ENCODE data around the gene ADGRG6.
A peak's percentile ranks its signal among the peaks of the same experiment; 100 is the strongest.

The ADGRG6 gene

DNA sequence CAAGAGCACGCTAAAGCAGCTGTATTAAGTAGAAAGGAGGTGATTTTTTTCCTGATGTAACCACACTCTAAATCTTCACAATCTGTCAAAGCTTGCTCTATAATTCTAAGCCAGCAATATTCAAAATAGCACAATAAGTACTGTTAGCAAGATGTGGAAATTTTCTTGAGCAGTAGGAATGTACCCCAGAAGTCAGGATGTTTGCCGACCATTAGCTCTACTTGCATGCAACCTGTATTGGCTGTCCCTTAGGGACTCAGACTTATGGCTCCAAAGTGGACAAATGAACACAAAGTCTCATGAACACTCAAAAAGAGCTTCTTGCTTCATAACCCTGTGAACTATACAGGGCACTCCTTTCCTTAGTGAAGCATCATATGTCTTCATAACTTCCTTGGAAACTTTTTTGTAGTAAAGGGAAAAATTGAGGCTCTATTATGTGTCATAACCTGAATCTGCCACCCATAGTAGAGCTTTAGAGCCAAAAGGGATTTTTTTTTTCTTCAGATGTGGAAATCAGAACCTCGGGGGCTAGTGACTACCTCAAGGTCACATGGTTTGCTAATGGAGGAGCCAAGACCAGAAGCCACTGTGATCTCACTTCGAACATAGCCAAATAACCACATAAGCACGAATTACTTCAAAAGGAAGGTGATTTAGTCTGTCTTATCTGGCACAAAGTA is 54.5 kb downstream of the ADGRG6 start:
- TF ChIP-seq, protein P1, sequence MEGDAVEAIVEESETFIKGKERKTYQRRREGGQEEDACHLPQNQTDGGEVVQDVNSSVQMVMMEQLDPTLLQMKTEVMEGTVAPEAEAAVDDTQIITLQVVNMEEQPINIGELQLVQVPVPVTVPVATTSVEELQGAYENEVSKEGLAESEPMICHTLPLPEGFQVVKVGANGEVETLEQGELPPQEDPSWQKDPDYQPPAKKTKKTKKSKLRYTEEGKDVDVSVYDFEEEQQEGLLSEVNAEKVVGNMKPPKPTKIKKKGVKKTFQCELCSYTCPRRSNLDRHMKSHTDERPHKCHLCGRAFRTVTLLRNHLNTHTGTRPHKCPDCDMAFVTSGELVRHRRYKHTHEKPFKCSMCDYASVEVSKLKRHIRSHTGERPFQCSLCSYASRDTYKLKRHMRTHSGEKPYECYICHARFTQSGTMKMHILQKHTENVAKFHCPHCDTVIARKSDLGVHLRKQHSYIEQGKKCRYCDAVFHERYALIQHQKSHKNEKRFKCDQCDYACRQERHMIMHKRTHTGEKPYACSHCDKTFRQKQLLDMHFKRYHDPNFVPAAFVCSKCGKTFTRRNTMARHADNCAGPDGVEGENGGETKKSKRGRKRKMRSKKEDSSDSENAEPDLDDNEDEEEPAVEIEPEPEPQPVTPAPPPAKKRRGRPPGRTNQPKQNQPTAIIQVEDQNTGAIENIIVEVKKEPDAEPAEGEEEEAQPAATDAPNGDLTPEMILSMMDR (conservative IDR thresholded peaks at IDR 0.05; ENCODE audit: control insufficient read depth, insufficient read depth, low read depth, low read length): no peak
- no peak overlapping the region for H3K4me3 ChIP-seq (ENCODE audit: control insufficient read depth, low read depth, low read length)

DNA sequence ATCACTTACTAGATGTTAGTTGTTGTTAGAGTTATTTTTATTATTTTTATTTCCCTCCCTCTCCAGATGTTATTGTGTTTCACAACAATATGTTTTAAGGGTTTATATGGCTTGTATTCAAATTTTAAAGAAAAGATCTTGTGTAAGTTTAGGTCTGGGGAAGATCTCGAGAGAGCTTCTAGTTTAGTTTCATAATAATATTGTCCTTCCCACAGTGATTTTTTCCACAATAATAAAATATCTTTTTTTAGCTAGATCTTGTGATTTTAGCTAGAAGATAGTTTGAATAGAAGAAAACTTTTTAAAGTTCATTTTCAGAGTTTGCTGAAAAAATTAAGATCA is 55.0 kb downstream of the ADGRG6 start:
- H3K4me3 ChIP-seq (ENCODE audit: control insufficient read depth, low read depth, low read length): no peak overlapping the region
- DNase-seq (ENCODE audit: low read depth): no peak
- TF ChIP-seq, protein P1 (conservative IDR thresholded peaks at IDR 0.05; ENCODE audit: control insufficient read depth, insufficient read depth, low read depth, low read length): no peak

More for the DNA sequence above, 54.5 kb downstream of the ADGRG6 start:
- DNase-seq (ENCODE audit: low read depth): peak; percentile 84

DNA sequence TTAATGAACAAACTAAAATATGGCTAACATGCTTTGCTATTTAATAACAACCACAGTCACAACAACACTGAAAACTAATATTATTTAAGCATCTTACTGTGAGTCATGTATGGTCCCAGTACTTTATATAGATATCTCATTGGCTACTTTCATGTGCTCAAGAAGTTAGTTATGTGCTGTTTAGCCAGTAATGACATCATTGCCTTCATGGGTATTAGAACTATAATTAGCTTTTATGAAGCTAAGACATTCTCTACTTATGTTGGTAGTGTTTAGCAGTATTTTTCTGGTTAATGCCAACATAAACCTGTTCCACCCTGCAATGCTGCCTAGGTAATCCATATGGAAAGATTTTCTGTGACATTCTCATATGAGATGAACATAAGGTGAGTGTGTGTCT is 56.1 kb downstream of the ADGRG6 start:
- TF ChIP-seq, protein P1 (conservative IDR thresholded peaks at IDR 0.05; ENCODE audit: control insufficient read depth, insufficient read depth, low read depth, low read length): no peak
- peak; percentile 15 for DNase-seq (ENCODE audit: low read depth)

DNA sequence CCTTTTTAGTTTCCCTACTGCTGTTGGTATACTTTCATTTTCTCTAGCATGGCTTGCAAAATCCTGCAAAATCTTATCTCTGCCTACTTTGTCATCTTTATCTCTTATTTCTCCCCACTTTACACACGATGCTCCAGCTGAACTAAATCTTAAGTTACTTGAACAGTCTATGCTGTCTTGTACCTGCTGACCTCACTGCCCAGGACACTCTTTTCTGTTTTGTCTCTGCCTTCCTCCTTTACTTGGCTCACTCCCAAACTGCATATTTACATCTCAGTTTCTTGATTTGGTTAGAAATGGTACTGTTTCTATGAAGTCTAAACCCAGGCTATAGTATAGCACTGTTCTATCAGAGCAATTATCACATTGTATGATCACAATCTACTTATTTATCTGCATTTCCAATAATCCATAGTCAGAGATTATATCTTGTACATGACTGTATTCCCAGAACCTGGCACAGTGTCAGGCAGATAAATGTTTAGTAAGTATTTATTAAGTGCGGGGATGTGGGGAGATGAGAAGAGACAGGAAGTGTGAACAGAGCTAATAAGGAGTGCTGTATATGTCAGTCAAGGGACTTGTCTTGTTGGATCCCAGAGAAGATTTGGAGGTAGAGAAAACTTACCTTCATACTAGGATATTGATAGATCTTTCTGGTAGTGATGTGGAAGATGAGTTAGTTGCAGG is 57.6 kb downstream of the ADGRG6 start:
- no peak for DNase-seq (ENCODE audit: low read depth)
- H3K4me3 ChIP-seq (ENCODE audit: control insufficient read depth, low read depth, low read length): no peak overlapping the region
- TF ChIP-seq, protein P1 (conservative IDR thresholded peaks at IDR 0.05; ENCODE audit: control insufficient read depth, insufficient read depth, low read depth, low read length): no peak

More for the DNA sequence above, 56.1 kb downstream of the ADGRG6 start:
- H3K4me3 ChIP-seq (ENCODE audit: control insufficient read depth, low read depth, low read length): no peak overlapping the region

DNA sequence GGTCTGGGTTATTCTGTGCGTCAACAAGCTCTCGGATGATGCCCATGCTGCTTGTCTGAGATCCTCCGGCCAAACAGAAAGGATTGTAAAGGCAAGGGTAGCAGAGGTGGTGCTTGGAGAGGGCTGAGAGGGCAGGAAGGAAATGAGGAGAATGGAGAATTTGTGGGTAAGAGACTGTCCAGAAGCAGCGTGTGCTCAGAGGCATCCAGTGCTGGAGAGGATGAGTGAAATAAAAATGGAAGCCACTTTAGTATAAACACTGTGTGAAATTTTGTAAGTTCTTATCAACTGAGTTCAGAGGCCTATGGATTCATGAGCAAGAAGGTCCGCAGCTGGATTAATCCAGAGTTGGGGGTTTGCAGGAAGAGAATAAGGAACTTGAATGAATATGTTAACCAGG is 59.5 kb downstream of the ADGRG6 start:
- TF ChIP-seq, protein P1 (conservative IDR thresholded peaks at IDR 0.05; ENCODE audit: control insufficient read depth, insufficient read depth, low read depth, low read length): no peak
- DNase-seq (ENCODE audit: low read depth): no peak
- H3K4me3 ChIP-seq (ENCODE audit: control insufficient read depth, low read depth, low read length): no peak overlapping the region

- TF ChIP-seq, protein P1 (conservative IDR thresholded peaks at IDR 0.05; ENCODE audit: control insufficient read depth, insufficient read depth, low read depth, low read length): no peak
- H3K4me3 ChIP-seq (ENCODE audit: control insufficient read depth, low read depth, low read length): no peak overlapping the region
- DNase-seq (ENCODE audit: low read depth): peak; percentile 78
These were observed 60.3 kb downstream of the ADGRG6 start for GRCh38 chr6:142361779-142362750.
